HL-60 (cell line): ENCODE data around the gene HNRNPC.

Experiments used
- POLR2AphosphoS5 ChIP-seq: IDR thresholded peaks from 2 replicates; pipeline ENCODE4 v1.6.1; 2012; ENCODE audit warnings: low read depth
- TF ChIP-seq, protein P1 (sequence below): IDR thresholded peaks from one replicate; pipeline ENCODE4 v1.5.1; 2011; ENCODE audit warnings: low read length, control low read depth, inconsistent platforms; ENCODE audit not compliant: insufficient read depth

DNA sequence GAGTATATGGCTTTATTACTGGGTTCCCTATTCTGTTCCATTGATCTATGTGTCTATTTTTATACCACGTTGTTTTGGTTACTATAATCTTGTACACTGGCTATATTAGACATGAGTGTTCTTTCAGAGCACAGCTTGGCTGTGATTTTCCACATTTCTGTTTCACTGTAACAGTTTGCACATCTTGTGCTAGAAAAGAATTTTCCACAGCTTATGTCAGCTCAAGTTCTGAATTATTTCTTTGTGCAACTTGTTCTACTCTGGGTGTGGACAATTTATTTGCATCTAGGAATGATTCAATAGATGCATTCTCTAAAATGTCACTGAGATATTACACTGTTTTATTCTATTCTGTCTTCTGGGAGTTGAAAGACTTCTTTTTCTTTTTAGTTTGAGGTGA is 85.0 kb downstream of the HNRNPC start:
- TF ChIP-seq, protein P1, sequence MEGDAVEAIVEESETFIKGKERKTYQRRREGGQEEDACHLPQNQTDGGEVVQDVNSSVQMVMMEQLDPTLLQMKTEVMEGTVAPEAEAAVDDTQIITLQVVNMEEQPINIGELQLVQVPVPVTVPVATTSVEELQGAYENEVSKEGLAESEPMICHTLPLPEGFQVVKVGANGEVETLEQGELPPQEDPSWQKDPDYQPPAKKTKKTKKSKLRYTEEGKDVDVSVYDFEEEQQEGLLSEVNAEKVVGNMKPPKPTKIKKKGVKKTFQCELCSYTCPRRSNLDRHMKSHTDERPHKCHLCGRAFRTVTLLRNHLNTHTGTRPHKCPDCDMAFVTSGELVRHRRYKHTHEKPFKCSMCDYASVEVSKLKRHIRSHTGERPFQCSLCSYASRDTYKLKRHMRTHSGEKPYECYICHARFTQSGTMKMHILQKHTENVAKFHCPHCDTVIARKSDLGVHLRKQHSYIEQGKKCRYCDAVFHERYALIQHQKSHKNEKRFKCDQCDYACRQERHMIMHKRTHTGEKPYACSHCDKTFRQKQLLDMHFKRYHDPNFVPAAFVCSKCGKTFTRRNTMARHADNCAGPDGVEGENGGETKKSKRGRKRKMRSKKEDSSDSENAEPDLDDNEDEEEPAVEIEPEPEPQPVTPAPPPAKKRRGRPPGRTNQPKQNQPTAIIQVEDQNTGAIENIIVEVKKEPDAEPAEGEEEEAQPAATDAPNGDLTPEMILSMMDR = no peak
- TF ChIP-seq POLR2AphosphoS5 = no peak
